ENCODE results near the gene PTPRD. TPM values are rescaled to one million over a fixed set of nuclear protein-coding genes. Genes with fewer than 3 reads are reported as not detected.
A peak's percentile ranks its signal among the peaks of the same experiment; 100 is the strongest.

The PTPRD gene
- total RNA-seq, 1 donor from 2014 or later = 197 TPM

DNA sequence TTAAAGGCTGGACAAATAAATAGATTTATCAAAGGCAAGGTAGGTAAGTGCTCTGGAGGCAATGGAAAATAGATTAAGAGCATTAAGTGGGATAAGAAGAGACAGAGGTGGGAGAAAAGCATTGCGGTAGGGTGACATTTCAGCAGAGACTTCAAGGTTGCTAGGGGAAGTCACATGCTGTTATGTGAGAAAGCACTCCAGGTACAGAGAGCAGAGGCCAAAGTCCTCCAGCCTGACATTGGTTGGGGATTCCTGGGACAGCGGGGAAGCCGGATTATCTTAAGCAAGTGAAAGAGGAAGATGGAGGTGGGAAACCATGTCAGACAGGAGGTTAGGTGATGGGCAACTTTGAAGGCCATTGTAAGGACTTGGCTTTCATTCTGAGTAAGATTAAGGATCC lies 1222.9 kb downstream of the PTPRD start:
- Mint-ChIP-seq H3K9me3 (no peaks in the 10 kb centered on the region), H3K4me3 (no peak overlapping the region)

DNA sequence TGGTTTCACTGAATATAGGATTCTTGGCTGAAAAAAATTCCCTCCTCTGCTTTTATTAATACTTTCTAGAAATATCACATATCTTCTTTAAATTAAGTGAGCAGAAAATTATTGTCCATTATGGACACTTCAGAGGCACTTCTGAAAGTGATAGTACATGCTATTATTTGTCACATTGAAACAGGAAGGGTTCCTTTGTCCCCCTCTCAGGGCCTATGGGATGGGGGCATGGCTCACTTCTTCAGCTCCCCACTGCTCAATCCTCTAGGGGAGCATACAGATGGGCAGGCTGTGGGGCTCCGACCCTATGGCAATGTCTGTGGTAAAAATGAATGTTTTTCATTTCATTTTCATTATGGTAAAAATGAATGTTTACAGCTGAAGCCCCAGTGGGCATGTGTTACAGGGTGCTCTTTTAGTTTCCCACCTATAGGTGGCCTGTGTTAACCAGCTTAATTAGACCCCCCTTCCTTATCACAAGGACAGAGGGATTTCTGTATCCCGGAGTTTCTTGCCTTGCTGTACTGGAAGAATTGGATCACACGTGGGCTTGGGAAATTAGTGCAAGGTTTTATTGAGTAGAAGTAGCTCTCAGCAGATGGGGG lies 1225.2 kb downstream of the PTPRD start:
- Mint-ChIP-seq H3K27ac (no peak overlapping the region), H3K4me3 (no peak overlapping the region), H3K9me3 (peaks cover 3% of the 10 kb centered on the region), H3K4me1 (ENCODE audit: unreplicated experiment) (no peaks in the 10 kb centered on the region), H3K27me3 (no peaks in the 10 kb centered on the region), H3K36me3 (no peaks in the 10 kb centered on the region)
- DNase-seq (ENCODE audit: extremely low spot score, unreplicated experiment) = no peak
- TF ChIP-seq, protein P1, sequence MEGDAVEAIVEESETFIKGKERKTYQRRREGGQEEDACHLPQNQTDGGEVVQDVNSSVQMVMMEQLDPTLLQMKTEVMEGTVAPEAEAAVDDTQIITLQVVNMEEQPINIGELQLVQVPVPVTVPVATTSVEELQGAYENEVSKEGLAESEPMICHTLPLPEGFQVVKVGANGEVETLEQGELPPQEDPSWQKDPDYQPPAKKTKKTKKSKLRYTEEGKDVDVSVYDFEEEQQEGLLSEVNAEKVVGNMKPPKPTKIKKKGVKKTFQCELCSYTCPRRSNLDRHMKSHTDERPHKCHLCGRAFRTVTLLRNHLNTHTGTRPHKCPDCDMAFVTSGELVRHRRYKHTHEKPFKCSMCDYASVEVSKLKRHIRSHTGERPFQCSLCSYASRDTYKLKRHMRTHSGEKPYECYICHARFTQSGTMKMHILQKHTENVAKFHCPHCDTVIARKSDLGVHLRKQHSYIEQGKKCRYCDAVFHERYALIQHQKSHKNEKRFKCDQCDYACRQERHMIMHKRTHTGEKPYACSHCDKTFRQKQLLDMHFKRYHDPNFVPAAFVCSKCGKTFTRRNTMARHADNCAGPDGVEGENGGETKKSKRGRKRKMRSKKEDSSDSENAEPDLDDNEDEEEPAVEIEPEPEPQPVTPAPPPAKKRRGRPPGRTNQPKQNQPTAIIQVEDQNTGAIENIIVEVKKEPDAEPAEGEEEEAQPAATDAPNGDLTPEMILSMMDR (conservative IDR thresholded peaks at IDR 0.05) = no peak

More for the DNA sequence above, 1222.9 kb downstream of the PTPRD start:
- Mint-ChIP-seq H3K4me1 (ENCODE audit: unreplicated experiment) (no peaks in the 10 kb centered on the region), H3K27me3 (no peaks in the 10 kb centered on the region), H3K27ac (no peak overlapping the region), H3K36me3 (no peaks in the 10 kb centered on the region)
- no peak for DNase-seq (ENCODE audit: extremely low spot score, unreplicated experiment)
- TF ChIP-seq, protein P1 (conservative IDR thresholded peaks at IDR 0.05) = no peak

GRCh38 chr9:9362332-9362731 lies 1250.5 kb downstream of the PTPRD start:
- Mint-ChIP-seq H3K27ac (no peak overlapping the region), H3K36me3 (no peaks in the 10 kb centered on the region), H3K4me1 (ENCODE audit: unreplicated experiment) (no peaks in the 10 kb centered on the region), H3K27me3 (no peaks in the 10 kb centered on the region), H3K9me3 (no peaks in the 10 kb centered on the region), H3K4me3 (no peak overlapping the region)
- no peak for DNase-seq (ENCODE audit: extremely low spot score, unreplicated experiment)
- TF ChIP-seq, protein P1 (conservative IDR thresholded peaks at IDR 0.05) = no peak

DNA sequence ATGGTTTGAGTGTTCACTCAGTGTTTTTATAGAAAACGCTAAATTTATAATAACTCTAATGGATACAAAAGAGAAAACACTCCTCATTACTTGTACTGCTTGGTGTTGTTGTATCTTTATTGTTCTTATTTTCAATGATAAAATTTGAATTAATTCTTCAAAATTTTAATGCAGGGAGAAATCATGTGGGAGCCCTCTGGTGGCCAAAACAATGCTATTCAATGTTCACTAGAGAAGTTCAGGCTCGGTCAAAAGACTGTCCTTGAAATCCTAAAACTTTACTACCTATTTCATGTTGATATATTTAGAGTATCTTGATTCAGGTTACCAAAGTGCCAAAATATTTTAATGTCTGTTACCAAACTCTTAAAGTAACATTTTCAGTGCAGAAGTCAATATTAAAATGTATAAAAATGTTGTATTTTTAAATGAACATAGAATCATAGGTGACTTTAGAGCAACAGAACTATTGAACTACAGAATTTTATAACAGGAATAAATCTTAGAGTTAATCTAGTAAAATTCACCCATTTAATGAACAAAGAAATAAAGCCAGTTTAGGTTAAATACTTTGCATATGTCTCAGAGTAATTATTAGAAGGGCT lies 1259.8 kb downstream of the PTPRD start:
- H3K27me3 Mint-ChIP-seq = no peaks in the 10 kb centered on the region
- no peaks in the 10 kb centered on the region for H3K9me3 Mint-ChIP-seq
- no peaks in the 10 kb centered on the region for H3K36me3 Mint-ChIP-seq
- TF ChIP-seq, protein P1 (conservative IDR thresholded peaks at IDR 0.05) = peak; percentile 92
- H3K4me1 Mint-ChIP-seq (ENCODE audit: unreplicated experiment) = no peaks in the 10 kb centered on the region
- no peak for DNase-seq (ENCODE audit: extremely low spot score, unreplicated experiment)
- no peak overlapping the region for H3K4me3 Mint-ChIP-seq
- H3K27ac Mint-ChIP-seq = no peak overlapping the region

- no peaks in the 10 kb centered on the region for H3K36me3 Mint-ChIP-seq
- H3K27me3 Mint-ChIP-seq = no peaks in the 10 kb centered on the region
- no peak overlapping the region for H3K4me3 Mint-ChIP-seq
- no peak overlapping the region for H3K27ac Mint-ChIP-seq
- TF ChIP-seq, protein P1 (conservative IDR thresholded peaks at IDR 0.05) = no peak
- H3K4me1 Mint-ChIP-seq (ENCODE audit: unreplicated experiment) = no peaks in the 10 kb centered on the region
- no peak for DNase-seq (ENCODE audit: extremely low spot score, unreplicated experiment)
- no peaks in the 10 kb centered on the region for H3K9me3 Mint-ChIP-seq
Measured at GRCh38 chr9:9341203-9341602, 1271.6 kb downstream of the PTPRD start.
